GM19351 (cell line): ENCODE data around the gene POLR2J.
"Not testable (repeated sequence)": the region's sequence is repeated elsewhere in the genome, so short reads cannot be mapped to it uniquely, and the experiment has no call there.

Source experiments
- ATAC-seq: cut with Tn5 transposase; IDR thresholded peaks from one replicate; pipeline ENCODE4 v1.9.1; 2021; ENCODE audit warnings: mild to moderate bottlenecking, moderate library complexity; ENCODE audit not compliant: unreplicated experiment

Gene POLR2J

GRCh38 chr7:102467581-102468477, 10.9 kb downstream of the POLR2J start:
- ATAC-seq = no peak

GRCh38 chr7:102466097-102466496, 12.6 kb downstream of the POLR2J start:
- ATAC-seq = no peak

- ATAC-seq = peak; percentile 87
Measured at GRCh38 chr7:102464577-102465280, 14.0 kb downstream of the POLR2J start, which contains the start of the genes ALKBH4 and LRWD1. Gene ALKBH4, minus strand, starts transcription at chr7:102464863. Its CDS starts 27 bp downstream, at chr7:102464836. Gene LRWD1, plus strand, starts transcription at chr7:102464984. Its CDS starts 97 bp downstream, at chr7:102465081.

GRCh38 chr7:102463841-102464576, 14.7 kb downstream of the POLR2J start:
- ATAC-seq = no peak

GRCh38 chr7:102460467-102460866, 18.3 kb downstream of the POLR2J start:
- no peak for ATAC-seq

GRCh38 chr7:102459221-102459844, 19.4 kb downstream of the POLR2J start:
- ATAC-seq = no peak

GRCh38 chr7:102457352-102457924, 21.3 kb downstream of the POLR2J start:
- no peak for ATAC-seq

GRCh38 chr7:102456327-102456726, 22.4 kb downstream of the POLR2J start:
- no peak for ATAC-seq

GRCh38 chr7:102455596-102455995, 23.1 kb downstream of the POLR2J start:
- ATAC-seq = no peak

- not testable (repeated sequence) for ATAC-seq
Measured at GRCh38 chr7:102454932-102455331, 23.8 kb downstream of the POLR2J start.

GRCh38 chr7:102454468-102454867, 24.3 kb downstream of the POLR2J start:
- ATAC-seq = no peak

GRCh38 chr7:102453319-102453718, 25.4 kb downstream of the POLR2J start:
- no peak for ATAC-seq

- ATAC-seq = no peak
Measured at GRCh38 chr7:102452451-102452850, 26.3 kb downstream of the POLR2J start.

- no peak for ATAC-seq
Measured at GRCh38 chr7:102451371-102452054, 27.2 kb downstream of the POLR2J start.

GRCh38 chr7:102450242-102450641, 28.5 kb downstream of the POLR2J start:
- no peak for ATAC-seq

- no peak for ATAC-seq
Measured at GRCh38 chr7:102449136-102449535, 29.6 kb downstream of the POLR2J start.

GRCh38 chr7:102447311-102447710, 31.4 kb downstream of the POLR2J start:
- no peak for ATAC-seq

- no peak for ATAC-seq
Measured at GRCh38 chr7:102446387-102447156, 32.1 kb downstream of the POLR2J start.

- no peak for ATAC-seq
Measured at GRCh38 chr7:102445674-102446071, 33.0 kb downstream of the POLR2J start.
